Cardiac muscle cell (in vitro differentiated cells and primary cell): Measurements from ENCODE around the gene ASGR2. TPM values are rescaled to one million over a fixed set of nuclear protein-coding genes. Genes with fewer than 3 reads are reported as not detected.
A peak's percentile ranks its signal among the peaks of the same experiment; 100 is the strongest.

Experiments
- DNase-seq, 2 donors: peaks; one replicate each; pipeline versions ENCODE4 v3.0.0 to v3.0.0-alpha.2; 2010 to 2017; ENCODE audit warnings: low read depth in 1 of 2, low spot score in 1 of 2
- H3K27ac ChIP-seq: fragments of 200-600 bp; sonication (generic); 2 replicates; pipeline ENCODE4 v1.5.1; 2016
- H3K27me3 ChIP-seq: fragments of 200-600 bp; sonication (generic); 2 replicates; pipeline ENCODE4 v1.6.0; 2016; ENCODE audit warnings: control low read depth
- H3K36me3 ChIP-seq: fragments of 200-600 bp; sonication (generic); 2 replicates; pipeline ENCODE4 v1.5.1; 2016; ENCODE audit warnings: control low read depth
- H3K4me1 ChIP-seq: fragments of 200-600 bp; sonication (generic); 2 replicates; pipeline ENCODE4 v1.8.1; 2017; ENCODE audit warnings: low read depth, mild to moderate bottlenecking, mixed run types
- H3K4me3 ChIP-seq: fragments of 200-600 bp; sonication (generic); 2 replicates; pipeline ENCODE4 v1.5.1; 2016; ENCODE audit warnings: mild to moderate bottlenecking
- H3K9me3 ChIP-seq: fragments of 200-600 bp; sonication (generic); 2 replicates; pipeline ENCODE4 v1.5.1; 2017; ENCODE audit warnings: low read depth, mild to moderate bottlenecking, control low read depth
- CTCF ChIP-seq: IDR thresholded peaks from 2 replicates; pipeline ENCODE4 v1.5.1; 2012; ENCODE audit warnings: low read depth, mild to moderate bottlenecking, low read length
- polyA plus RNA-seq: library from polyadenylated mRNA; unstranded; fragments of >200 nt; fragmentation: Nextera tagmentation; extraction: Ambion mirVana; gene quantifications from 2 replicates; pipeline ENCODE4 v1.2.1, GENCODE V29; 2016
- total RNA-seq: library from RNA; depleted of rRNA; stranded (reverse); fragments of >200 nt; gene quantifications from 2 replicates; pipeline ENCODE4 v1.2.3, GENCODE V29; 2016

The ASGR2 gene
- total and polyA plus RNA-seq, 2 experiments from 2014 or later: 0.10 TPM; not detected in 1

GRCh38 chr17:7136266-7136877 is 21.8 kb upstream of the ASGR2 start:
- Histone ChIP-seq H3K27ac (no peak overlapping the region), H3K27me3 (no peaks in the 10 kb centered on the region), H3K4me3 (peak overlapping the region; percentile 10), H3K36me3 (no peaks in the 10 kb centered on the region), H3K4me1 (no peaks in the 10 kb centered on the region), H3K9me3 (no peaks in the 10 kb centered on the region)
- peak; percentile 97 for TF ChIP-seq CTCF
- peak; percentile 78 to 82 for DNase-seq

GRCh38 chr17:7133916-7134315 is 19.3 kb upstream of the ASGR2 start:
- Histone ChIP-seq H3K4me1 (no peaks in the 10 kb centered on the region), H3K4me3 (no peak overlapping the region), H3K9me3 (no peaks in the 10 kb centered on the region), H3K36me3 (no peaks in the 10 kb centered on the region), H3K27me3 (no peaks in the 10 kb centered on the region), H3K27ac (no peak overlapping the region)
- TF ChIP-seq CTCF: no peak
- DNase-seq: no peak

GRCh38 chr17:7133424-7133823 is 18.8 kb upstream of the ASGR2 start:
- Histone ChIP-seq H3K4me3 (no peak overlapping the region), H3K27me3 (no peaks in the 10 kb centered on the region), H3K36me3 (no peaks in the 10 kb centered on the region), H3K27ac (no peak overlapping the region), H3K9me3 (no peaks in the 10 kb centered on the region), H3K4me1 (no peaks in the 10 kb centered on the region)
- DNase-seq: peak in 1 of 2 donors; percentile 17
- TF ChIP-seq CTCF: peak; percentile 45

- Histone ChIP-seq H3K4me1 (no peaks in the 10 kb centered on the region), H3K27ac (no peak overlapping the region), H3K4me3 (no peak overlapping the region), H3K27me3 (no peaks in the 10 kb centered on the region), H3K9me3 (no peaks in the 10 kb centered on the region), H3K36me3 (no peaks in the 10 kb centered on the region)
- TF ChIP-seq CTCF: no peak
- DNase-seq: peak; percentile 10 to 40
Observed at GRCh38 chr17:7132511-7133094, 18.0 kb upstream of the ASGR2 start.

GRCh38 chr17:7131423-7131791 is 16.8 kb upstream of the ASGR2 start:
- no peak overlapping the region for H3K4me3 ChIP-seq
- H3K9me3 ChIP-seq: no peaks in the 10 kb centered on the region
- TF ChIP-seq CTCF: no peak
- H3K36me3 ChIP-seq: no peaks in the 10 kb centered on the region
- no peaks in the 10 kb centered on the region for H3K4me1 ChIP-seq
- H3K27me3 ChIP-seq: no peaks in the 10 kb centered on the region
- H3K27ac ChIP-seq: no peak overlapping the region
- DNase-seq: no peak
